Epithelial cell of esophagus (primary cell): ENCODE results near the gene HIC2.

Experiments
- DNase-seq: peaks from one replicate; pipeline ENCODE4 v3.0.0; 2010; ENCODE audit warnings: low read depth
- H3K4me3 ChIP-seq: 2 replicates; pipeline ENCODE4 v1.5.1; 2011; ENCODE audit warnings: mild to moderate bottlenecking, low read length, control low read depth
- TF ChIP-seq, protein P1 (sequence below): IDR thresholded peaks from 2 replicates; pipeline ENCODE4 v1.5.1; 2011; ENCODE audit warnings: low read depth, mild to moderate bottlenecking, low read length, control low read depth, inconsistent platforms; ENCODE audit not compliant: insufficient read depth; ENCODE audit errors: missing control alignments

The HIC2 gene

DNA sequence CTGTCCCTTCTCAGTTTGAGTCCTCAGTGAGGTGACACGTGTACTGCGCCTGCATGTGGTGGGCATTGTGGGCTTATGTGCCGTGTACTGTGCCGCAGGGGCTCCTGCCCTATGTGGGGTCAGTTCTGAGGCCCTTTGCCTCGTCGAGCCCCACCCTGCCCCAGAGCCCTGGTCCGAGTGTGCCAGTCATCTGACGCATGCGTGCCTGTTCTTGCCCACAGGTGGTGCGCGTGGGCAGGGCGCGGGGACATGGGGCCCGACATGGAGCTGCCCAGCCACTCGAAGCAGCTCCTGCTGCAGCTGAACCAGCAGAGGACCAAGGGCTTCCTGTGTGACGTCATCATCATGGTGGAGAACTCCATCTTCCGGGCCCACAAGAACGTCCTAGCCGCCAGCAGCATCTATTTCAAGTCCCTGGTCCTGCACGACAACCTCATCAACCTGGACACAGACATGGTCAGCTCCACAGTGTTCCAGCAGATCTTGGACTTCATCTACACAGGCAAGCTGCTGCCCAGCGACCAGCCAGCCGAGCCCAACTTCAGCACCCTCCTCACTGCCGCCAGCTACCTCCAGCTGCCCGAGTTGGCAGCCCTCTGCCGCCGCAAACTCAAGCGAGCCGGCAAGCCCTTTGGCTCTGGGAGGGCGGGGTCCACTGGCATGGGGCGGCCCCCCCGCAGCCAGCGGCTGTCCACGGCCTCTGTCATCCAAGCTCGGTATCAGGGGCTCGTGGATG, 27.7 kb downstream of the HIC2 start:
- DNase-seq = no peak
- TF ChIP-seq, protein P1, sequence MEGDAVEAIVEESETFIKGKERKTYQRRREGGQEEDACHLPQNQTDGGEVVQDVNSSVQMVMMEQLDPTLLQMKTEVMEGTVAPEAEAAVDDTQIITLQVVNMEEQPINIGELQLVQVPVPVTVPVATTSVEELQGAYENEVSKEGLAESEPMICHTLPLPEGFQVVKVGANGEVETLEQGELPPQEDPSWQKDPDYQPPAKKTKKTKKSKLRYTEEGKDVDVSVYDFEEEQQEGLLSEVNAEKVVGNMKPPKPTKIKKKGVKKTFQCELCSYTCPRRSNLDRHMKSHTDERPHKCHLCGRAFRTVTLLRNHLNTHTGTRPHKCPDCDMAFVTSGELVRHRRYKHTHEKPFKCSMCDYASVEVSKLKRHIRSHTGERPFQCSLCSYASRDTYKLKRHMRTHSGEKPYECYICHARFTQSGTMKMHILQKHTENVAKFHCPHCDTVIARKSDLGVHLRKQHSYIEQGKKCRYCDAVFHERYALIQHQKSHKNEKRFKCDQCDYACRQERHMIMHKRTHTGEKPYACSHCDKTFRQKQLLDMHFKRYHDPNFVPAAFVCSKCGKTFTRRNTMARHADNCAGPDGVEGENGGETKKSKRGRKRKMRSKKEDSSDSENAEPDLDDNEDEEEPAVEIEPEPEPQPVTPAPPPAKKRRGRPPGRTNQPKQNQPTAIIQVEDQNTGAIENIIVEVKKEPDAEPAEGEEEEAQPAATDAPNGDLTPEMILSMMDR = no peak
- no peak overlapping the region for H3K4me3 ChIP-seq

DNA sequence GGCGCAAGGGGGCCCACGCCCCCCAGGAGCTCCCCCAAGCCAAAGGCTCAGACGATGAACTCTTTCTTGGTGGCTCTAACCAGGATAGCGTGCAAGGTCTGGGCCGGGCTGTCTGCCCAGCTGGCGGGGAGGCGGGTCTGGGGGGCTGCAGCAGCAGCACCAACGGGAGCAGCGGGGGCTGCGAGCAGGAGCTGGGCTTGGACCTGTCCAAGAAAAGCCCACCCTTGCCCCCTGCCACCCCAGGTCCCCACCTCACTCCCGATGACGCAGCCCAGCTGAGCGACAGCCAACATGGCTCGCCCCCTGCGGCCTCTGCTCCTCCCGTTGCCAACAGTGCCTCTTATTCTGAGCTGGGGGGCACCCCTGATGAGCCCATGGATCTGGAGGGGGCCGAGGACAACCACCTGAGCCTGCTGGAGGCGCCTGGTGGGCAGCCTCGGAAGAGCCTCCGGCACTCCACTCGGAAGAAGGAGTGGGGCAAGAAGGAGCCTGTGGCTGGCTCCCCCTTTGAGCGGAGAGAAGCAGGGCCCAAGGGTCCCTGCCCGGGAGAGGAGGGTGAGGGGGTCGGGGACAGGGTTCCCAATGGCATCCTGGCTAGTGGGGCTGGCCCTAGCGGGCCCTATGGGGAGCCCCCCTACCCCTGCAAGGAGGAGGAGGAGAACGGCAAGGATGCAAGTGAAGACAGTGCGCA, 28.4 kb downstream of the HIC2 start:
- TF ChIP-seq, protein P1 = no peak
- DNase-seq = no peak
- H3K4me3 ChIP-seq = no peak overlapping the region

DNA sequence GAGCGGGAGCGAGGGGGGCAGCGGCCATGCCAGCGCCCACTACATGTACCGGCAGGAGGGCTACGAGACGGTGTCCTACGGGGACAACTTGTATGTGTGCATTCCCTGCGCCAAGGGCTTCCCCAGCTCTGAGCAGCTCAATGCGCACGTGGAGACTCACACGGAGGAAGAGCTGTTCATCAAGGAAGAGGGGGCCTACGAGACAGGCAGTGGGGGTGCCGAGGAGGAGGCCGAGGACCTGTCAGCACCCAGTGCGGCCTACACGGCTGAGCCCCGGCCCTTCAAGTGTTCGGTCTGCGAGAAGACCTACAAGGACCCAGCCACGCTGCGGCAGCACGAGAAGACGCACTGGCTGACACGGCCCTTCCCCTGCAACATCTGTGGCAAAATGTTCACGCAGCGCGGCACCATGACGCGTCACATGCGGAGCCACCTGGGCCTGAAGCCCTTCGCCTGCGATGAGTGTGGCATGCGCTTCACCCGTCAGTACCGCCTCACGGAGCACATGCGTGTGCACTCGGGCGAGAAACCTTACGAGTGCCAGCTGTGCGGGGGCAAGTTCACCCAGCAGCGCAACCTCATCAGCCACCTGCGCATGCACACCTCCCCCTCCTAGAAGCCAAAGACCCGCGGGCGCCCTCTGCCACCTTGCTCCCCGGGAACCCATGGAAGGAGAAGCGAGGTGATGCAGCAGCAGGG, 29.1 kb downstream of the HIC2 start:
- TF ChIP-seq, protein P1 = no peak
- H3K4me3 ChIP-seq = no peak overlapping the region
- no peak for DNase-seq

DNA sequence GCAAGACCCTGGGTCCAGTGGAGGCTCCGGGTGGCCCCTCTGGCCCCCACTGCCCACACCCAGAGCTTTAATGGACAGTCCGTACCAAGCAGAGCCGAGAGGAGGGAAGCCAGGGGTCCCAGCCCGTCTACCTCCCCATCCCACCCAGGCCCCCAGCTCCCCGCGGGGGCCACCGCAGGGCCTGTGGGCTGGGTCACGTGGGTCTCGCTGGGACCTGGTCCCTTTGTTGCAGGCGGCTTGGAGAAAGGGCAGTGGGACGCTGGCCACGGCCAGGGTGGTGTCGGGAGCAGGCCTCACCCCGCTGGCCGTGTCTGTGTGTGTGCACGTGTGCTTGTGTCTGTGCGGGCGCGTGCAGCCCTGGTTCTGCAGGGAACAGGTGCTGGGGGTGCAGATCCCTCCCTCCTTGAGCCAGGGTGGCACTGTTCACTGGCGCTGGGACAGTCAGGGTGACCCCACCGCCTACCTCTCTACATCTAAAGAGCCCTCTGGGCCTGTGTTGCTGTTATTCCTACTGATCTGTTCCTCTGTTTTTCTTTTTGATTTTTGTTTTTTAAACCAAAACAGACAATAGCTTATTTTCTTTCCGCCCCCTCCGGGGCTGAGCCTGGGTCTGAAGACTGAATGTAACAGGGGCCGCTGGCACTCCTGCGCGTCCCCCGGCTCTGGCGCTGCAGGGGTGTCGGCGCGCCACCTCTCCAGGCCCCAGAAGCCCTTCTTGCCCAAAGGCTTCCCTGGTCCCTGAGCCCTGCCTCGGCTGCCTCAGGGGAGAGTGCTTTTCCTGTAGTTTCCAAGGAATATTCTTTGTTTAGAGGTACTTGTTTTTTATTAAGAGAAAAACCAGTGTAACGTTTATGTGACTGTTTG, 29.9 kb downstream of the HIC2 start:
- H3K4me3 ChIP-seq = no peak overlapping the region
- TF ChIP-seq, protein P1 = no peak
- no peak for DNase-seq

DNA sequence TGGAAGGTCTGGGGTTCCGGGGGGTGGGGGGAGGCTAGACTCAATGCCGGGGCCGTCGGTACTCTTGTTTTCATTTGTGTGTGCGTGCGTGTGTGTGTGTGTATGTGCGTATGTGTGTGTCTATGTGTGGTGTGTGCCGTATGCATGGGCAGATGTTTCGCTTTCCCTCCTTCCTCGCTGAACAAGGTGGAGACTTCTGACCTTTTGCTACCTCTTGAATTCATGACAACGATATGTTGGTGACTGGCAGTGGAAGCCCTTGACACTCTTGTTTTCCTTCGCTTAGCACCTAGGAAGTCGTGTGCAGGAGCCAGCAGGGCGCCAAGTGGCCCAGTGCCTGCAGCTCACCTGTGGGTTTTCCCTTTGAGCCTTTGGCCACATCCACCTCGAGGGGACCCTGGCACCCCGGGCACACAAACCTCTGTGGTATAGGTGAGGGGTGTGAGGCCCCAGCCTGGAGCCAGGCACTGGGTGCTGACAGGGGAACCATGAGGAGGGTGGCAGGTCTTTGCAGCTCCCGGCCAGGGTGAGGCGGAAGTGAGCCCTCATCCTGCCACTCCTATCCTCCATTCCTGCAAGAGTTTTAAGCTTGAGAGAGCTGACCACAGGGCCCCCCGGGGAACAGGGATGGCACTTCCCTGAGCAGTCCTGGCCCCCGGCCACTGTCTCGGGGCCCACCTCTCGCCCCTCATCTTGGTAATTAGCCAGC, 30.7 kb downstream of the HIC2 start:
- H3K4me3 ChIP-seq = no peak overlapping the region
- DNase-seq = no peak
- TF ChIP-seq, protein P1 = peak; percentile 15
